Testis (tissue), 3 donors: ENCODE measurements around the gene NOP16. TPM values are rescaled to one million over a fixed set of nuclear protein-coding genes. Genes with fewer than 3 reads are reported as not detected.

Experiments used
- DNase-seq: peaks from one replicate; pipeline ENCODE4 v3.0.0-alpha.2; 2019
- H3K27ac ChIP-seq, 2 donors: fragments of 200-600 bp; sonication (generic); one replicate each; pipeline ENCODE4 v1.5.1; 2019
- H3K27me3 ChIP-seq: fragments of 200-600 bp; sonication (generic); one replicate; pipeline ENCODE4 v1.5.1; 2019
- H3K36me3 ChIP-seq: fragments of 200-600 bp; sonication (generic); one replicate; pipeline ENCODE4 v1.5.1; 2017; ENCODE audit warnings: low read depth; ENCODE audit errors: missing control alignments
- H3K4me1 ChIP-seq: fragments of 200-600 bp; sonication (generic); one replicate; pipeline ENCODE4 v1.5.1; 2019
- H3K4me3 ChIP-seq, 2 donors: fragments of 200-600 bp; sonication (generic); one replicate each; pipeline ENCODE4 v1.5.1; 2017 to 2019
- H3K9me3 ChIP-seq: fragments of 200-600 bp; sonication (generic); one replicate; pipeline ENCODE4 v1.5.1; 2017
- CTCF ChIP-seq, 3 experiments: fragments of 450-650 bp in 2 of 3; fragments of 200-600 bp in 1 of 3; sonication (generic) in 1 of 3; IDR thresholded peaks; one replicate each; pipeline ENCODE4 v1.5.1; 2016 to 2019; ENCODE audit warnings: antibody characterized with exemption in 3 of 3, mild to moderate bottlenecking in 2 of 3, moderate library complexity in 1 of 3
- POLR2A ChIP-seq: fragments of 450-650 bp; IDR thresholded peaks from one replicate; pipeline ENCODE4 v1.6.1; 2017; ENCODE audit warnings: antibody characterized with exemption, mild to moderate bottlenecking, moderate library complexity
- WGBS, 2 donors: methylation state at CpG; one replicate each; pipeline ENCODE4 v1.1.5; 2018; 5-methylcytosine and 5-hydroxymethylcytosine counted together
- intact Hi-C: fragments of 100-400 bp; cut with DNase I; formaldehyde crosslinking; loops from one replicate; pipeline ENCODE4 v1.15.1; 2023; ENCODE audit warnings: low total_unique reads
- polyA plus RNA-seq: library from polyadenylated mRNA; stranded (reverse); fragments of 350-450 nt; fragmentation: Illumina TruSeq; extraction: RNeasy Lipid Tissue Mini Kit (QIAGEN cat#74804); gene quantifications from one replicate; pipeline ENCODE4 v1.2.3, GENCODE V29; 2014; ENCODE audit warnings: low read depth, low replicate concordance; ENCODE audit not compliant: insufficient read depth
- total RNA-seq, 2 donors: library from RNA; depleted of rRNA; stranded (reverse); fragments of >200 nt; gene quantifications; one replicate each; pipeline ENCODE4 v1.2.3, GENCODE V29; 2016

The NOP16 gene
- total and polyA plus RNA-seq, 3 donors from 2014 or later: 19.1 to 23.6 (median 19.2) TPM

GRCh38 chr5:176381979-176382378, 6.4 kb downstream of the NOP16 start:
- no peak overlapping the region for H3K27ac ChIP-seq
- H3K36me3 ChIP-seq: no peaks in the 10 kb centered on the region
- H3K27me3 ChIP-seq: no peaks in the 10 kb centered on the region

DNA sequence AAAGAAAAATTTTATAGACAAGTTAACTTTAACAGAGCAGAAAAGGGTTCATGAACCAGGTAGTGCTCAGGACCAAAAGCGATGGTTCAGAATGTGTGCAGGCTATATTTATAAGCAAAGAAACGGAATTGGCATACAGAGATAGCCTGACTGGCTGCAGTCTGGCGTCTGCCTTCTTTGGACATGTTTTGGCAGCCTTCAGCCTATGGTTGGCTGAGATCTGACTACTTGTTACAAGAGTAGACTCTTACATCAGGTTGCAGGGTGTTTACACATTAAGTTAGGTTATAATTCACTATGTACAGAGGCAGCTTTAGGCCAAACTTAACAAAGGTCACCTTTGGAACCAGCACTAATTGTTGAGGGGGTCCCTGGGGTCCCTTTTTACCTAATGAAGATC, 7.0 kb downstream of the NOP16 start:
- H3K27ac ChIP-seq: no peak overlapping the region
- TF ChIP-seq CTCF (IDR thresholded peaks at IDR 0.05) (no peak), POLR2A (no peak)
- no peaks in the 10 kb centered on the region for H3K36me3 ChIP-seq
- H3K4me1 ChIP-seq: no peaks in the 10 kb centered on the region
- H3K27me3 ChIP-seq: no peaks in the 10 kb centered on the region
- WGBS, 2 donors: 86 to 92% methylated on average over 3 of the region's 3 CpGs
- H3K9me3 ChIP-seq: no peaks in the 10 kb centered on the region
- no peak overlapping the region for H3K4me3 ChIP-seq
- no peak for DNase-seq
- intact Hi-C loops: no loop called here

More at GRCh38 chr5:176381979-176382378, 6.4 kb downstream of the NOP16 start:
- WGBS, 2 donors: 87 to 100% methylated on average over 3 of the region's 3 CpGs
- intact Hi-C loops: no loop called here
- TF ChIP-seq CTCF (IDR thresholded peaks at IDR 0.05) (no peak), POLR2A (no peak)
- no peak for DNase-seq
- H3K9me3 ChIP-seq: no peaks in the 10 kb centered on the region
- H3K4me1 ChIP-seq: peaks cover under 1% of the 10 kb centered on the region
- no peak overlapping the region for H3K4me3 ChIP-seq

GRCh38 chr5:176379881-176380280, 8.5 kb downstream of the NOP16 start:
- Histone ChIP-seq H3K27me3 (no peaks in the 10 kb centered on the region), H3K9me3 (no peaks in the 10 kb centered on the region), H3K36me3 (no peaks in the 10 kb centered on the region), H3K4me1 (no peaks in the 10 kb centered on the region), H3K4me3 (no peak overlapping the region), H3K27ac (no peak overlapping the region)
- no peak for DNase-seq
- WGBS, 2 donors: 88 to 89% methylated on average over 3 of the region's 3 CpGs
- intact Hi-C loops: no loop called here
- TF ChIP-seq CTCF (IDR thresholded peaks at IDR 0.05): no peak
- no peak for TF ChIP-seq POLR2A

GRCh38 chr5:176373100-176373818, 15.1 kb downstream of the NOP16 start:
- no peak overlapping the region for H3K4me3 ChIP-seq
- intact Hi-C loops: no loop called here

More at GRCh38 chr5:176373100-176373818, 15.1 kb downstream of the NOP16 start:
- Histone ChIP-seq H3K27ac (peak overlapping the region in 1 of 2 donors; percentile 38), H3K9me3 (no peaks in the 10 kb centered on the region), H3K27me3 (no peaks in the 10 kb centered on the region), H3K36me3 (no peaks in the 10 kb centered on the region), H3K4me1 (peaks cover 19% of the 10 kb centered on the region)
- WGBS, 2 donors: 64 to 65% methylated on average over 7 of the region's 7 CpGs
- TF ChIP-seq POLR2A (no peak), CTCF (IDR thresholded peaks at IDR 0.05) (no peak)
- DNase-seq: peak; percentile 75
